ENCODE measurements around the gene MYORG.

Gene MYORG

GRCh38 chr9:34384368-34385165 is 7.9 kb upstream of the MYORG start:
- DNase-seq (ENCODE audit: low read depth): no peak

- no peak for DNase-seq (ENCODE audit: low read depth)
These were observed 7.2 kb upstream of the MYORG start for GRCh38 chr9:34383904-34384303.

- no peak for DNase-seq (ENCODE audit: low read depth)
These were observed 6.2 kb upstream of the MYORG start for GRCh38 chr9:34382879-34383278.

GRCh38 chr9:34382054-34382453 is 5.4 kb upstream of the MYORG start:
- DNase-seq (ENCODE audit: low read depth): no peak

- DNase-seq (ENCODE audit: low read depth): no peak
These were observed 4.6 kb upstream of the MYORG start for GRCh38 chr9:34381323-34381722.

- DNase-seq (ENCODE audit: low read depth): peak; percentile 55
These were observed 4.0 kb upstream of the MYORG start for GRCh38 chr9:34380511-34381315.

- DNase-seq (ENCODE audit: low read depth): no peak
These were observed 3.4 kb upstream of the MYORG start for GRCh38 chr9:34380034-34380510.

GRCh38 chr9:34379334-34380033 is 2.8 kb upstream of the MYORG start:
- peak; percentile 87 for DNase-seq (ENCODE audit: low read depth)

- no peak for DNase-seq (ENCODE audit: low read depth)
These were observed 1.8 kb upstream of the MYORG start for GRCh38 chr9:34378376-34379060.

- no peak for DNase-seq (ENCODE audit: low read depth)
These were observed 677 bp upstream of the MYORG start for GRCh38 chr9:34377404-34377746.

GRCh38 chr9:34375901-34376595 is 650 bp downstream of the MYORG start:
- DNase-seq (ENCODE audit: low read depth): no peak

GRCh38 chr9:34374905-34375552 is 1.7 kb downstream of the MYORG start:
- DNase-seq (ENCODE audit: low read depth): no peak

- no peak for DNase-seq (ENCODE audit: low read depth)
These were observed 2.4 kb downstream of the MYORG start for GRCh38 chr9:34374339-34374738.

GRCh38 chr9:34373749-34374148 is 2.9 kb downstream of the MYORG start:
- DNase-seq (ENCODE audit: low read depth): no peak

- DNase-seq (ENCODE audit: low read depth): no peak
These were observed 4.2 kb downstream of the MYORG start for GRCh38 chr9:34372467-34373011.

GRCh38 chr9:34371886-34372466 is 4.7 kb downstream of the MYORG start:
- no peak for DNase-seq (ENCODE audit: low read depth)

- DNase-seq (ENCODE audit: low read depth): no peak
These were observed 5.5 kb downstream of the MYORG start for GRCh38 chr9:34370970-34371880.

GRCh38 chr9:34370335-34370969 is 6.2 kb downstream of the MYORG start:
- no peak for DNase-seq (ENCODE audit: low read depth)

- DNase-seq (ENCODE audit: low read depth): no peak
These were observed 7.1 kb downstream of the MYORG start for GRCh38 chr9:34369636-34370035.
